Body of pancreas (tissue), 4 donors: ENCODE data around the gene KANK2. TPM values are rescaled to one million over a fixed set of nuclear protein-coding genes. Genes with fewer than 3 reads are reported as not detected.

Experiments
- ATAC-seq: fragments of 150-250 bp; one replicate; pipeline ENCODE4 v1.9.1; 2016
- DNase-seq, 4 donors: peaks; one replicate each; pipeline ENCODE4 v3.0.0-alpha.2; 2019
- H3K27ac ChIP-seq, 4 donors: fragments of 200-600 bp; sonication (generic); 1 replicate in 3 of 4; 2 replicates in 1 of 4; pipeline versions ENCODE4 v1.5.1 to v1.6.1; 2016 to 2019; ENCODE audit warnings: mild to moderate bottlenecking in 1 of 4, mixed read lengths in 1 of 4, moderate library complexity in 1 of 4
- H3K27me3 ChIP-seq, 2 donors: fragments of 200-600 bp; sonication (generic); one replicate each; pipeline ENCODE4 v1.6.0; 2016; ENCODE audit warnings: mild to moderate bottlenecking in 1 of 2
- H3K36me3 ChIP-seq, 2 donors: fragments of 200-600 bp; sonication (generic); replicated peaks in 1 of 2; 2 replicates each; pipeline ENCODE4 v1.5.1; 2016; ENCODE audit warnings: low read depth in 2 of 2; ENCODE audit not compliant: insufficient read depth in 1 of 2
- H3K4me1 ChIP-seq: fragments of 200-600 bp; sonication (generic); one replicate; pipeline ENCODE4 v1.6.0; 2016
- H3K4me3 ChIP-seq, 2 donors: fragments of 200-600 bp; sonication (generic); 1 replicate in 1 of 2; 2 replicates in 1 of 2; pipeline ENCODE4 v1.5.1; 2016 to 2019
- H3K9me3 ChIP-seq, 3 donors: fragments of 200-600 bp; sonication (generic); 1 replicate in 2 of 3; 2 replicates in 1 of 3; pipeline ENCODE4 v1.5.1; 2016
- POLR2A ChIP-seq, 3 donors: fragments of 450-650 bp; IDR thresholded peaks; one replicate each; pipeline ENCODE4 v1.6.1; 2016; ENCODE audit warnings: antibody characterized with exemption in 3 of 3, mild to moderate bottlenecking in 2 of 3
- WGBS, 2 donors: methylation state at CpG; one replicate each; pipeline ENCODE4 v1.1.5; 2017; 5-methylcytosine and 5-hydroxymethylcytosine counted together
- intact Hi-C: fragments of 100-400 bp; cut with DNase I; formaldehyde crosslinking; loops from one replicate; pipeline ENCODE4 v1.15.1; 2023
- total RNA-seq, 2 donors: library from RNA; depleted of rRNA; stranded (reverse); fragments of >200 nt; gene quantifications; one replicate each; pipeline ENCODE4 v1.1.0, GENCODE V29; 2016
- TF ChIP-seq, protein P1 (sequence below), 7 experiments: fragments of 450-650 bp in 4 of 7; fragments of 200-600 bp in 3 of 7; sonication (generic) in 3 of 7; IDR thresholded peaks; one replicate each; pipeline ENCODE4 v1.5.1; 2016 to 2019; ENCODE audit warnings: antibody characterized with exemption in 7 of 7

Gene KANK2
- total RNA-seq, 2 donors from 2014 or later: 133 to 165 TPM

DNA sequence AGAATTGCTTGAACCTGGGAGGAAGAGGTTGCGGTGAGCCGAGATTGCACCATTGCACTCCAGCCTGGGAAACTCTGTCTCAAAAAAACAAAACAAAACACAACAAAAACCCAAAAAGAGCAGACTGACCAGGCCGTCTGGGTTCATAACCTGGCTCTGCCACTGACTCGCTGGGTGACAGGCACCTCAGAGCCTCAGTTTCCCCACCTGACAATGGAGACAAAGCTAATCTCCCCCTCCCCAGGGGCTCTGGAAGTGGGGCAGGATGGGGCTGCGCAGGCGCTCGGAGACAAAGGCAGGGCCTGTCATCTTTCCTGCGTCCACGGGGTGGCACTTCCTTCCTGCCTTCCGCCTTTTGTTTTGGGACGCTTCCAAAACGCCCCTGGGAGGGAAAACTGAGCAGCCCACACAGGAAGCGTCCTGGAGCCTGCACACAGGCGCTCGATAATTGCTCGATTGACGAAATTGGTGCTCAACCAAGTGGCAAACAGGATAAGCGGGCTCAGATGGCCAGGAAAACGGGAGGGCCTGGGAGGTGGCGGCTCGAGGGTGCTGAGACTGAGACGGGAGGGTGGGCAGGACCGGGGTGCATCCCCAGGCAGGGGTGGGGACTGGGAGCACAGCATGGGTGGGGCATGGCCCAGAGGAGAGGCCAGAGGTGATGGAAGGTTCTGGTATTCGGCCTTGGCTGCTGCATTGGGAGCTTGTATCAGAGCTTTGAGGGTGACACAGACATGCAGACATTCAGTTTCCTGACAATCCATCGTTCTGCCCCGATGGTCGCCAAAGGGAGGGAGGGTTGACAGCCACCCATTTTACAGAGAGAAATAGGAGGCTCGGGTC lies 59.6 kb downstream of the KANK2 start:
- peaks cover 53% of the 10 kb centered on the region for H3K4me1 ChIP-seq
- H3K36me3 ChIP-seq: peaks cover 0 to 2% of the 10 kb centered on the region in 2 donors
- TF ChIP-seq, protein P1, sequence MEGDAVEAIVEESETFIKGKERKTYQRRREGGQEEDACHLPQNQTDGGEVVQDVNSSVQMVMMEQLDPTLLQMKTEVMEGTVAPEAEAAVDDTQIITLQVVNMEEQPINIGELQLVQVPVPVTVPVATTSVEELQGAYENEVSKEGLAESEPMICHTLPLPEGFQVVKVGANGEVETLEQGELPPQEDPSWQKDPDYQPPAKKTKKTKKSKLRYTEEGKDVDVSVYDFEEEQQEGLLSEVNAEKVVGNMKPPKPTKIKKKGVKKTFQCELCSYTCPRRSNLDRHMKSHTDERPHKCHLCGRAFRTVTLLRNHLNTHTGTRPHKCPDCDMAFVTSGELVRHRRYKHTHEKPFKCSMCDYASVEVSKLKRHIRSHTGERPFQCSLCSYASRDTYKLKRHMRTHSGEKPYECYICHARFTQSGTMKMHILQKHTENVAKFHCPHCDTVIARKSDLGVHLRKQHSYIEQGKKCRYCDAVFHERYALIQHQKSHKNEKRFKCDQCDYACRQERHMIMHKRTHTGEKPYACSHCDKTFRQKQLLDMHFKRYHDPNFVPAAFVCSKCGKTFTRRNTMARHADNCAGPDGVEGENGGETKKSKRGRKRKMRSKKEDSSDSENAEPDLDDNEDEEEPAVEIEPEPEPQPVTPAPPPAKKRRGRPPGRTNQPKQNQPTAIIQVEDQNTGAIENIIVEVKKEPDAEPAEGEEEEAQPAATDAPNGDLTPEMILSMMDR (IDR thresholded peaks at IDR 0.05): peak; percentile 70 to 95 (median 89)
- no peak for TF ChIP-seq POLR2A (IDR thresholded peaks at IDR 0.05)
- no peaks in the 10 kb centered on the region for H3K27me3 ChIP-seq
- no peaks in the 10 kb centered on the region for H3K9me3 ChIP-seq
- intact Hi-C loops: no loop called here
- DNase-seq (peak; percentile 78 to 88 (median 83)), ATAC-seq (peak; percentile 60)
- no peak overlapping the region for H3K4me3 ChIP-seq
- 5 to 7% methylated on average over 18 to 28 of the region's 28 CpGs for WGBS, 2 donors
- H3K27ac ChIP-seq: peak overlapping the region; percentile 61 to 85 (median 71)

DNA sequence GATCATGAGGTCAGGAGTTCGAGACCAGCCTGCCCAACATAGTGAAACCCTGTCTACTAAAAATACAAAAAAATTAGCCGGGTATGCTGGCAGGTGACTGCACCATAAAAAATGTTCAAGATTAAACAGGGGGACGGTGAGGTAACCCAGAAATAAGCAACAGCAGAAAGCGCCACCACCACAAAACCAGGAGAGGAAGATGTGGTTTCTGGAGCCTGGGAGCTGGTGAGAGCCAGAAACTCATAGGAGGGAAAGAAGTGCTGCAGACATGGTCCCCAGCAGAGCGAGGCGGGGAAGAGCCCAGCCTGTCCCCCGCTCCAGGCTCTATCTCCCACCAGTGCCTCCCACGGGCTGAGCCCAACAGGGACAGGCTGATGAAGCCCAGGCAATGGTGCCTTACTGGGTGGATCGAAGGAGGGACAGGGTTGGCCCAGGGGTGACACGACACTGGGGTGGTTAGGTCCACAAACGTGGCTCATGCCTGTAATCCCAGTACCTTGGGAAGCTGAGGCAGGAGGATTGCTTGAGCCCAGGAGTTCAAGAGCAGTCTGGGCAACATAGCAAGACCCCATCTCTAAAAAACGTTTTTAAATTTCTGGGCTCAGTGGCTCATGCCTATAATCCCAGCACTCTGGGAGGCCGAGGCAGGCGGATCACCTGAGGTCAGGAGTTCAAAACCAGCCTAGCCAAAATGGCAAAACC lies 60.8 kb downstream of the KANK2 start:
- Histone ChIP-seq H3K36me3 (peaks cover 0 to 7% of the 10 kb centered on the region in 2 donors), H3K9me3 (no peaks in the 10 kb centered on the region), H3K27me3 (no peaks in the 10 kb centered on the region), H3K4me1 (peaks cover 41% of the 10 kb centered on the region), H3K4me3 (no peak overlapping the region), H3K27ac (no peak overlapping the region)
- 66 to 69% methylated on average over 9 to 14 of the region's 14 CpGs for WGBS, 2 donors
- DNase-seq (no peak), ATAC-seq (no peak)
- intact Hi-C loops: no loop called here
- no peak for TF ChIP-seq POLR2A (IDR thresholded peaks at IDR 0.05)
- TF ChIP-seq, protein P1 (IDR thresholded peaks at IDR 0.05): no peak

DNA sequence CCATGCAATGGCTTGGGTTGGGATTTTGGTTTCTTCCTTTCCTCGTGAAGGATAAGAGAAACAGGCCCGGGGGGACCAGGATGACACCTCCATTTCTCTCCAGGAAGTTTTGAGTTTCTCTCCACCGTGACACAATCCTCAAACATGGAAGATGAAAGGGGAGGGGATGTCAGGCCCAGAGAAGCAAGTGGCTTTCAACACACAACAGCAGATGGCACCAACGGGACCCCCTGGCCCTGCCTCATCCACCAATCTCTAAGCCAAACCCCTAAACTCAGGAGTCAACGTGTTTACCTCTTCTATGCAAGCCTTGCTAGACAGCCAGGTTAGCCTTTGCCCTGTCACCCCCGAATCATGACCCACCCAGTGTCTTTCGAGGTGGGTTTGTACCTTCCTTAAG lies 65.9 kb downstream of the KANK2 start:
- intact Hi-C loops: no loop called here
- WGBS, 2 donors: 76 to 88% methylated on average over 5 to 7 of the region's 7 CpGs
- no peak for TF ChIP-seq POLR2A (IDR thresholded peaks at IDR 0.05)
- TF ChIP-seq, protein P1 (IDR thresholded peaks at IDR 0.05): no peak
- no peak for ATAC-seq
- H3K27ac ChIP-seq: peak overlapping the region in 2 of 4 donors; percentile 59 to 60
- H3K36me3 ChIP-seq: peaks cover 10 to 38% of the 10 kb centered on the region in 2 donors
- peaks cover 4% of the 10 kb centered on the region for H3K4me1 ChIP-seq
- DNase-seq: no peak
- H3K27me3 ChIP-seq: no peaks in the 10 kb centered on the region
- no peak overlapping the region for H3K4me3 ChIP-seq
- H3K9me3 ChIP-seq: no peaks in the 10 kb centered on the region

DNA sequence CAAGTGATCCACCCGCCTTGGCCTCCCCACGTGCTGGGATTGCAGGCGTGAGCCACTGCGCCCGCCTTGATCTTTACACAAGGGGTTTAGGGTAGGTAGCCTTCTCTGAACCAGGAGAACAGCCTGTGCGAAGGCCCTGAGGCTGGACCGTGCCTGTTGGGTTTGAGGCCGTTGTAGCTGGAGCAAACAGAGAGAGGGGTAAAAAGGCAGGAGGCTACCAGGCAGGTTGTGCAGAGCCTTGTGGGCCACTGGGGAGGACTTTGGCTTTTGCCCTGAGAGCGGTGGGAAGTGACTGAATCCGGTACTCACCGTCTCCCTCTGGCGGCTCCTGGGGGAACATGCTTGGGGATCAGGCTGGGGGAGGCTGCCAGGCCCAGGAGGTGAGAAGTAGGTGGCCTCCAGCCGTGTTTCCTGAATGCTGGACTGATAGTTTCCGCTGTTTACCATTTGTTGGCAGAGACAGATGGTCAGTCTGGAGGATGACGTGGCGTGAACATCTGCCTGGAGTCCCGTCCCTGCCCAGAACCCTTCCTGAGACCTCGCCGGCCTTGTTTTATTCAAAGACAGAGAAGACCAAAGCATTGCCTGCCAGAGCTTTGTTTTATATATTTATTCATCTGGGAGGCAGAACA lies 66.4 kb downstream of the KANK2 start:
- Histone ChIP-seq H3K4me1 (peaks cover 9% of the 10 kb centered on the region), H3K9me3 (no peaks in the 10 kb centered on the region), H3K27ac (peak overlapping the region in 3 of 4 donors; percentile 40 to 60 (median 59)), H3K4me3 (no peak overlapping the region), H3K27me3 (no peaks in the 10 kb centered on the region), H3K36me3 (peaks cover 12 to 39% of the 10 kb centered on the region in 2 donors)
- ATAC-seq (peak; percentile 84), DNase-seq (peak; percentile 84 to 88 (median 86))
- intact Hi-C loops: no loop called here
- 41 to 63% methylated on average over 10 to 19 of the region's 19 CpGs for WGBS, 2 donors
- no peak for TF ChIP-seq POLR2A (IDR thresholded peaks at IDR 0.05)
- TF ChIP-seq, protein P1 (IDR thresholded peaks at IDR 0.05): peak; percentile 71 to 92 (median 88)
